H9 (cell line): Measurements from ENCODE around the gene RPP14. TPM values are rescaled to one million over a fixed set of nuclear protein-coding genes. Genes with fewer than 3 reads are reported as not detected.

Experiments used
- DNase-seq: peaks from one replicate; pipeline ENCODE4 v3.0.0-alpha.2; 2017
- H2AFZ ChIP-seq: one replicate; pipeline ENCODE4 v1.6.1; 2013; ENCODE audit warnings: mild to moderate bottlenecking, low read length, control low read depth, moderate library complexity
- H2AK5ac ChIP-seq: 2 replicates; pipeline ENCODE4 v1.6.1; 2013; ENCODE audit warnings: low read length, control low read depth, mixed read lengths; ENCODE audit not compliant: insufficient read length
- H2BK120ac ChIP-seq: one replicate; pipeline ENCODE4 v1.6.1; 2013; ENCODE audit warnings: low read depth, mild to moderate bottlenecking, low read length, control low read depth, inconsistent platforms; ENCODE audit not compliant: poor library complexity, severe bottlenecking
- H2BK12ac ChIP-seq: 2 replicates; pipeline ENCODE4 v1.6.1; 2013; ENCODE audit warnings: low read length, control low read depth, mixed read lengths, low read depth; ENCODE audit not compliant: insufficient read length
- H2BK15ac ChIP-seq: 2 replicates; pipeline ENCODE4 v1.6.1; 2013; ENCODE audit warnings: low read depth, low read length, control low read depth
- H2BK20ac ChIP-seq: one replicate; pipeline ENCODE4 v1.6.1; 2013; ENCODE audit warnings: low read depth, mild to moderate bottlenecking, low read length, control low read depth, inconsistent platforms; ENCODE audit not compliant: poor library complexity, severe bottlenecking
- H2BK5ac ChIP-seq: 2 replicates; pipeline ENCODE4 v1.6.1; 2013; ENCODE audit warnings: low read length, control low read depth, mixed read lengths; ENCODE audit not compliant: insufficient read length
- H3K14ac ChIP-seq: 2 replicates; pipeline ENCODE4 v1.6.1; 2013; ENCODE audit warnings: low read length, control low read depth; ENCODE audit not compliant: insufficient read depth
- H3K18ac ChIP-seq: 2 replicates; pipeline ENCODE4 v1.6.1; 2013; ENCODE audit warnings: low read depth, mild to moderate bottlenecking, mixed read lengths, low read length, control low read depth; ENCODE audit not compliant: insufficient read length
- H3K23ac ChIP-seq: 2 replicates; pipeline ENCODE4 v1.6.1; 2013; ENCODE audit warnings: low read length, control low read depth, mixed read lengths, low read depth; ENCODE audit not compliant: insufficient read length
- H3K23me2 ChIP-seq: 2 replicates; pipeline ENCODE4 v1.6.1; 2013; ENCODE audit warnings: low read depth, mild to moderate bottlenecking, mixed read lengths, low read length, control low read depth; ENCODE audit not compliant: insufficient read length, poor library complexity, severe bottlenecking
- H3K27ac ChIP-seq: 2 replicates; pipeline ENCODE4 v1.5.1; 2013; ENCODE audit warnings: low read length, control low read depth, mixed read lengths, low read depth; ENCODE audit not compliant: insufficient read length
- H3K27me3 ChIP-seq: 2 replicates; pipeline ENCODE4 v1.6.1; 2013; ENCODE audit warnings: low read length, control low read depth, inconsistent platforms; ENCODE audit not compliant: insufficient read depth
- H3K4ac ChIP-seq: 2 replicates; pipeline ENCODE4 v1.6.1; 2013; ENCODE audit warnings: low read depth, mild to moderate bottlenecking, control low read depth, inconsistent platforms, low read length, moderate library complexity
- H3K4me1 ChIP-seq: 2 replicates; pipeline ENCODE4 v1.6.1; 2013; ENCODE audit warnings: low read length, control low read depth, inconsistent platforms; ENCODE audit not compliant: insufficient read depth
- H3K4me2 ChIP-seq: 2 replicates; pipeline ENCODE4 v1.6.1; 2013; ENCODE audit warnings: low read length, control low read depth, mixed read lengths; ENCODE audit not compliant: insufficient read length, insufficient read depth
- H3K56ac ChIP-seq: 2 replicates; pipeline ENCODE4 v1.6.1; 2013; ENCODE audit warnings: low read depth, mild to moderate bottlenecking, mixed read lengths, low read length, control low read depth; ENCODE audit not compliant: insufficient read length
- H3K79me1 ChIP-seq: 2 replicates; pipeline ENCODE4 v1.6.1; 2013; ENCODE audit warnings: low read depth, mild to moderate bottlenecking, moderate library complexity, low read length, control low read depth, inconsistent platforms; ENCODE audit not compliant: insufficient read depth, poor library complexity, severe bottlenecking
- H3K79me2 ChIP-seq: 2 replicates; pipeline ENCODE4 v1.6.1; 2013; ENCODE audit warnings: low read length, control low read depth, inconsistent platforms; ENCODE audit not compliant: insufficient read depth
- H3K9ac ChIP-seq: 2 replicates; pipeline ENCODE4 v1.6.1; 2013; ENCODE audit warnings: low read length, control low read depth, mixed read lengths; ENCODE audit not compliant: insufficient read length; ENCODE audit errors: extremely low read depth
- H3K9me3 ChIP-seq: one replicate; pipeline ENCODE4 v1.6.1; 2013; ENCODE audit warnings: low read depth, low read length, inconsistent platforms; ENCODE audit not compliant: control insufficient read depth
- H3T11ph ChIP-seq: one replicate; pipeline ENCODE4 v1.6.1; 2013; ENCODE audit warnings: mild to moderate bottlenecking, low read length, control low read depth, inconsistent platforms
- H4K20me1 ChIP-seq: one replicate; pipeline ENCODE4 v1.6.1; 2013; ENCODE audit not compliant: control insufficient read depth, insufficient read length, insufficient read depth
- H4K5ac ChIP-seq: 2 replicates; pipeline ENCODE4 v1.6.1; 2013; ENCODE audit warnings: low read depth, mild to moderate bottlenecking, mixed read lengths, low read length, control low read depth; ENCODE audit not compliant: insufficient read length
- H4K8ac ChIP-seq: replicated peaks from 2 replicates; pipeline ENCODE4 v1.6.1; 2013; ENCODE audit warnings: low read length, control low read depth, mixed read lengths, low read depth; ENCODE audit not compliant: insufficient read length
- H4K91ac ChIP-seq: 2 replicates; pipeline ENCODE4 v1.6.1; 2013; ENCODE audit warnings: low read depth, mild to moderate bottlenecking, moderate library complexity, mixed read lengths, low read length, control low read depth; ENCODE audit not compliant: insufficient read length
- H3K27ac Mint-ChIP-seq, 3 experiments: 2 replicates in 2 of 3; 3 replicates in 1 of 3; pipeline ENCODE4 v1.8.0; 2020 to 2021; ENCODE audit warnings: mixed read lengths in 3 of 3, mild to moderate bottlenecking in 1 of 3, moderate library complexity in 1 of 3
- H3K27me3 Mint-ChIP-seq: 2 replicates; pipeline ENCODE4 v1.8.0; 2021; ENCODE audit warnings: low read depth, mild to moderate bottlenecking, moderate library complexity, mixed read lengths
- H3K36me3 Mint-ChIP-seq, 3 experiments: 2 replicates in 2 of 3; 3 replicates in 1 of 3; pipeline ENCODE4 v1.8.0; 2020 to 2021; ENCODE audit warnings: low read depth in 3 of 3, mixed read lengths in 3 of 3; ENCODE audit not compliant: insufficient read depth in 1 of 3
- H3K4me1 Mint-ChIP-seq, 2 experiments: 2 replicates each; pipeline ENCODE4 v1.8.0; 2020; ENCODE audit warnings: mixed read lengths in 2 of 2
- H3K4me3 Mint-ChIP-seq, 2 experiments: 2 replicates in 1 of 2; 3 replicates in 1 of 2; pipeline ENCODE4 v1.8.0; 2020 to 2021; ENCODE audit warnings: mild to moderate bottlenecking in 2 of 2, mixed read lengths in 2 of 2, moderate library complexity in 1 of 2
- H3K9me3 Mint-ChIP-seq, 2 experiments: 2 replicates in 1 of 2; 3 replicates in 1 of 2; pipeline ENCODE4 v1.8.0; 2020; ENCODE audit warnings: mild to moderate bottlenecking in 2 of 2, mixed read lengths in 2 of 2, moderate library complexity in 1 of 2
- CTCF ChIP-seq: fragments of 200-600 bp; sonication (generic); conservative IDR thresholded peaks from 3 replicates; pipeline ENCODE4 v1.8.0; 2021; ENCODE audit warnings: antibody characterized with exemption, mild to moderate bottlenecking
- WGBS: extraction: QIAGEN DNeasy Blood & Tissue Kit; methylation state at CpG from one replicate; pipeline ENCODE4 v1.1.7; 2013; ENCODE audit warnings: missing lambda C conversion rate, low lambda C conversion rate, mixed read lengths; ENCODE audit not compliant: insufficient read length; ENCODE audit errors: extremely low coverage; 5-methylcytosine and 5-hydroxymethylcytosine counted together
- total RNA-seq: library from RNA; stranded (reverse); gene quantifications from 2 replicates; pipeline ENCODE4 v1.2.1, GENCODE V29; 2021

RPP14 gene
- total RNA-seq, 1 experiment from 2014 or later = 23.9 TPM

GRCh38 chr3:58366699-58367098 is 60.7 kb downstream of the RPP14 start:
- no peak overlapping the region for H2BK20ac ChIP-seq
- H4K91ac ChIP-seq = no peak overlapping the region
- H3K9me3 ChIP-seq = no peaks in the 10 kb centered on the region
- no peaks in the 10 kb centered on the region; a peak in 2 of 7 replicates for H3K36me3 Mint-ChIP-seq
- H3K4me3 Mint-ChIP-seq = no peak overlapping the region
- no peak overlapping the region for H2AFZ ChIP-seq
- H3K4ac ChIP-seq = no peak overlapping the region
- peaks cover 13 to 16% of the 10 kb centered on the region in 2 experiments for H3K4me1 Mint-ChIP-seq
- H3K27ac Mint-ChIP-seq = no peak overlapping the region
- H3K56ac ChIP-seq = no peak overlapping the region
- H3K14ac ChIP-seq = no peak overlapping the region
- no peaks in the 10 kb centered on the region for H3K9me3 Mint-ChIP-seq
- H4K20me1 ChIP-seq = no peaks in the 10 kb centered on the region
- no peaks in the 10 kb centered on the region for H3K27me3 Mint-ChIP-seq
- H2BK15ac ChIP-seq = no peak overlapping the region
- no peaks in the 10 kb centered on the region for H3K27me3 ChIP-seq
- TF ChIP-seq CTCF = no peak
- no CpG with 5 or more reads among the region's 1 CpG for WGBS
- no peak overlapping the region for H3K27ac ChIP-seq
- H2BK12ac ChIP-seq = no peak overlapping the region
- H3K23me2 ChIP-seq = no peaks in the 10 kb centered on the region
- H3K79me2 ChIP-seq = no peaks in the 10 kb centered on the region
- H4K5ac ChIP-seq = no peak overlapping the region
- H3K23ac ChIP-seq = no peak overlapping the region
- H3K18ac ChIP-seq = no peak overlapping the region
- no peak overlapping the region for H2AK5ac ChIP-seq
- no peaks in the 10 kb centered on the region for H3K4me1 ChIP-seq
- H3K79me1 ChIP-seq = no peaks in the 10 kb centered on the region
- no peak overlapping the region for H2BK5ac ChIP-seq
- no peak overlapping the region for H3K9ac ChIP-seq
- no peak overlapping the region for H3T11ph ChIP-seq
- H4K8ac ChIP-seq = no peak overlapping the region
- no peak for DNase-seq
- no peak overlapping the region for H2BK120ac ChIP-seq
- H3K4me2 ChIP-seq = no peak overlapping the region
